Measurements from ENCODE around the gene MCFD2.

GRCh38 chr2:46914578-46915230 lies 902 bp downstream of the MCFD2 start:
- no peak for TF ChIP-seq CTCF (IDR thresholded peaks at IDR 0.05)
- no peak for TF ChIP-seq POLR2A (IDR thresholded peaks at IDR 0.05)

Measured in breast epithelium (tissue), 3 donors.